ENCODE data around the gene TSC22D3.

The TSC22D3 gene

GRCh38 chrX:107726816-107727534 lies 48.6 kb downstream of the TSC22D3 start:
- no peaks in the 10 kb centered on the region for H3K79me2 ChIP-seq (ENCODE audit: insufficient read depth, low read length)
- no peak overlapping the region for H3K4me2 ChIP-seq (ENCODE audit: low read length)
- H3K27ac ChIP-seq (ENCODE audit: low read depth, low read length, poor library complexity, severe bottlenecking), result no peak overlapping the region
- no peaks in the 10 kb centered on the region for H3K9me3 ChIP-seq (ENCODE audit: low read length)
- H3K4me3 ChIP-seq (ENCODE audit: low read depth, low read length, poor library complexity, severe bottlenecking), result no peak overlapping the region
- no peak overlapping the region for H2AFZ ChIP-seq (ENCODE audit: low read length)
- no peaks in the 10 kb centered on the region for H3F3A ChIP-seq (ENCODE audit: insufficient read depth, low read length)
- H3K4me1 ChIP-seq (ENCODE audit: insufficient read depth, low read length, severe bottlenecking), result no peaks in the 10 kb centered on the region
- no peaks in the 10 kb centered on the region for H4K20me1 ChIP-seq (ENCODE audit: insufficient read depth, low read length)
- no peaks in the 10 kb centered on the region for H3K36me3 ChIP-seq (ENCODE audit: insufficient read depth, low read length)
- no peaks in the 10 kb centered on the region for H3K27me3 ChIP-seq (ENCODE audit: insufficient read depth, low read length)
- no peaks in the 10 kb centered on the region for H3K9me2 ChIP-seq (ENCODE audit: low read depth, low read length)
- TF ChIP-seq EZH2 (IDR thresholded peaks at IDR 0.05; ENCODE audit: borderline replicate concordance, low read length) (no peak), CTCF (IDR thresholded peaks at IDR 0.05; ENCODE audit: low read length) (no peak)
- no peak overlapping the region for H3K9ac ChIP-seq (ENCODE audit: low read length)

DNA sequence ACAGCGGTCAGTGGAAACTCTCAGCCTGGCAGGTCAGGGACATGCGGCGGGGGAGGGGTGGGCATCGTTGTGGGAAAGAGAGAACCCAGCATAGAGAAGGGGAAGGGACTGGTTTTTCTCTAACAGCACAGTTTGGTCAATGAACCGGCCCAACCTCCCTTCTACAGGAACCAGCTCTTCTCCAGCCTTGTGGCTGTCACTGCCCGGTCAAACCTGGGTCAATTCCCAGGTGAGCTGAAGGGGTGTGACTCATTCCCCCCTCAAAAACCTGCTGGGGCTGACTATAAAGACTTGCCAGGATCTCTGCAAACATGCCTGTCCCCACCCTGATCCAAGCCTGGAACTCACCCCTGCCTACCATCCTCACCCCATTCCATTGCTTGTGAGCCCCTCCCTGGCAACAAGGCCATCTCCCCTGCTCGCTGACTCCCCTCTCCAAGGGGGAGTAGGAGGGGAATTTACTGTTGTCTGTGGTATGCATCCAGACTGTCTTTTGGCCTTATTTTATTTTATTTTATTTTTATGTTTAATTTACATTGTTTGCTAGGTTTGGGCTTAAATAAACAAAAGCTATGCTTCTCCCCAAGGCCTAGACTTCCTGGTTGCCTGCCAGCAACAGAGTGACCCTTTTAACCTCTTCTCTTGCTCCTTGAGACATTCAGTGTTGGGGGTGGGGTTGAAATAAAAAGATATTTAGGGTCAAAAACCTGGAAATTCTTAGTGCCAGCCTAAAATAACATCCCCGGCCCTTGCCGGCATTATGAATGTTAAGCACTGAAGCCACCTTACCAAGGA lies 49.6 kb downstream of the TSC22D3 start:
- H3K79me2 ChIP-seq (ENCODE audit: insufficient read depth, low read length), result no peaks in the 10 kb centered on the region
- H3K27ac ChIP-seq (ENCODE audit: low read depth, low read length, poor library complexity, severe bottlenecking), result no peak overlapping the region
- no peaks in the 10 kb centered on the region for H3K9me3 ChIP-seq (ENCODE audit: low read length)
- TF ChIP-seq CTCF (IDR thresholded peaks at IDR 0.05; ENCODE audit: low read length), result no peak
- no peaks in the 10 kb centered on the region for H3K27me3 ChIP-seq (ENCODE audit: insufficient read depth, low read length)
- H3K4me2 ChIP-seq (ENCODE audit: low read length), result no peak overlapping the region
- H3K36me3 ChIP-seq (ENCODE audit: insufficient read depth, low read length), result no peaks in the 10 kb centered on the region
- no peaks in the 10 kb centered on the region for H3F3A ChIP-seq (ENCODE audit: insufficient read depth, low read length)
- no peaks in the 10 kb centered on the region for H4K20me1 ChIP-seq (ENCODE audit: insufficient read depth, low read length)
- H2AFZ ChIP-seq (ENCODE audit: low read length), result no peak overlapping the region
- no peaks in the 10 kb centered on the region for H3K9me2 ChIP-seq (ENCODE audit: low read depth, low read length)
- peaks cover 8% of the 10 kb centered on the region for H3K4me1 ChIP-seq (ENCODE audit: insufficient read depth, low read length, severe bottlenecking)
- no peak overlapping the region for H3K9ac ChIP-seq (ENCODE audit: low read length)
- H3K4me3 ChIP-seq (ENCODE audit: low read depth, low read length, poor library complexity, severe bottlenecking), result no peak overlapping the region

- no peak overlapping the region for H3K9ac ChIP-seq (ENCODE audit: low read length)
- H3F3A ChIP-seq (ENCODE audit: insufficient read depth, low read length), result no peaks in the 10 kb centered on the region
- no peaks in the 10 kb centered on the region for H3K9me2 ChIP-seq (ENCODE audit: low read depth, low read length)
- no peak overlapping the region for H3K4me3 ChIP-seq (ENCODE audit: low read depth, low read length, poor library complexity, severe bottlenecking)
- no peak overlapping the region for H2AFZ ChIP-seq (ENCODE audit: low read length)
- no peak overlapping the region for H3K27ac ChIP-seq (ENCODE audit: low read depth, low read length, poor library complexity, severe bottlenecking)
- H3K4me1 ChIP-seq (ENCODE audit: insufficient read depth, low read length, severe bottlenecking), result peaks cover 9% of the 10 kb centered on the region
- no peaks in the 10 kb centered on the region for H3K79me2 ChIP-seq (ENCODE audit: insufficient read depth, low read length)
- no peaks in the 10 kb centered on the region for H3K27me3 ChIP-seq (ENCODE audit: insufficient read depth, low read length)
- H3K9me3 ChIP-seq (ENCODE audit: low read length), result no peaks in the 10 kb centered on the region
- H3K4me2 ChIP-seq (ENCODE audit: low read length), result no peak overlapping the region
- TF ChIP-seq EZH2 (IDR thresholded peaks at IDR 0.05; ENCODE audit: borderline replicate concordance, low read length) (no peak), CTCF (IDR thresholded peaks at IDR 0.05; ENCODE audit: low read length) (no peak)
- no peaks in the 10 kb centered on the region for H4K20me1 ChIP-seq (ENCODE audit: insufficient read depth, low read length)
- no peaks in the 10 kb centered on the region for H3K36me3 ChIP-seq (ENCODE audit: insufficient read depth, low read length)
These were observed 50.9 kb downstream of the TSC22D3 start for GRCh38 chrX:107724653-107725052.

Data from OCI-LY1 (cell line).